IPS-NIHi7 (cell line): Measurements from ENCODE around the gene VPS33A.
A peak's percentile ranks its signal among the peaks of the same experiment; 100 is the strongest.
"Not testable (repeated sequence)": the region's sequence is repeated elsewhere in the genome, so short reads cannot be mapped to it uniquely, and the experiment has no call there.

Experiments used
- DNase-seq: peaks from one replicate; pipeline ENCODE4 v3.0.0; 2012; ENCODE audit warnings: mixed read lengths; ENCODE audit errors: extremely low spot score

The VPS33A gene

GRCh38 chr12:122266230-122266901 lies at the start of gene VPS33A:
VPS33A (minus strand) TSS chr12:122266494; CDS start chr12:122266408, 86 bp downstream.
- peak; percentile 98 for DNase-seq

DNA sequence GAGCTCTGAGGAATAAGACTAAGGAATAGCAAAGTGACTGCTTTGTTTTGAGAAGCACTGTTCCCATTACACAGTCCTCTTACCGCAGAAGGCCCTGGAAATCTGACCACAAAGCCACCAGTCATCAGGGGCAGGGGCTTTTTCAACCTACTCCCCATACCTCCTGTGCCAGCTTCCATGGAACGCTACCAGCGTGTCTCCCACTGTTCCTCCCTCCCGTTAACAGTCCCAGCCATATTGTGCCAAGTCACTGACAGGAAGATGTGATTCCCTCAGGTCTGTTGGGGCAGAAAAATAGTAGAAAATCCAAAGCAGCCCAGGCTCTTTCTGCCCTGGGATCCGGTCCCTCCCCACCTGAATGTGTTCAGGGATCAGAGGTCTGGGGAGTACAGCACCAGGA lies 46.6 kb upstream of the VPS33A start:
- no peak for DNase-seq

- DNase-seq: no peak
These were observed 45.4 kb upstream of the VPS33A start for GRCh38 chr12:122311696-122312095.

DNA sequence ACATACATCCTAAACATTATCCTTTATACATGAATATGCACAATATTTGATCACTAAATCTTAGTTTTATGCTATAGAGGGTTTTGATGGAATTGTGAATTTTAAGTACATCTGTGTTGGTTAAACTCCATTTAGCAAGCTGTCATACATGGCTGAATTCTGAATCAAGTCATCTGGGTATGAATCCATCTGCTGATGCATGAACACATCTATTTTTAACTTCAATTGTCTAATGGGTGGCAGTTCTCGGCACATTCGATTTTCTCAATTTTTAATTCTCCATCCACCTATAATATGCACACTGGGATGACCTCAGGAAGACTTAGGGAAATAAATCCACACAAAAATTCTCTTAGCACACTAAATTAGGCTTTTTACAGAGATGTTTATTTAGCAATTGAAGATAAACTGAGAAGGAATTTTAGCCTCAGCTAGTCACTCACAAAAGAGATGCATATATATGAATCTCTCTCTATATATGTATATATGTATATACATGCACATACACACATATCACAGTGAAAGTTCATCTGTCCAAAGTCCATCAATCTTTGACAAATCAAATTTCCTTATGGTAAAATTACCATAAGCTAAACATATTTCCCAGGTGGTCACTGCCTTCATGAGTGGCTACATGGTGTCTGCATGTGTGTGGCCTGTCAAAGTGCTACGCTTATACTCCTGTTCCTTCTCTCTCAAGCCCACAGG lies 44.5 kb upstream of the VPS33A start:
- DNase-seq: no peak

GRCh38 chr12:122309564-122310121 lies 43.3 kb upstream of the VPS33A start:
- no peak for DNase-seq

GRCh38 chr12:122308811-122309210 lies 42.5 kb upstream of the VPS33A start:
- DNase-seq: no peak

GRCh38 chr12:122306407-122306806 lies 40.1 kb upstream of the VPS33A start:
- DNase-seq: peak; percentile 68

GRCh38 chr12:122304924-122305323 lies 38.6 kb upstream of the VPS33A start:
- no peak for DNase-seq

GRCh38 chr12:122303068-122303467 lies 36.8 kb upstream of the VPS33A start:
- no peak for DNase-seq

DNA sequence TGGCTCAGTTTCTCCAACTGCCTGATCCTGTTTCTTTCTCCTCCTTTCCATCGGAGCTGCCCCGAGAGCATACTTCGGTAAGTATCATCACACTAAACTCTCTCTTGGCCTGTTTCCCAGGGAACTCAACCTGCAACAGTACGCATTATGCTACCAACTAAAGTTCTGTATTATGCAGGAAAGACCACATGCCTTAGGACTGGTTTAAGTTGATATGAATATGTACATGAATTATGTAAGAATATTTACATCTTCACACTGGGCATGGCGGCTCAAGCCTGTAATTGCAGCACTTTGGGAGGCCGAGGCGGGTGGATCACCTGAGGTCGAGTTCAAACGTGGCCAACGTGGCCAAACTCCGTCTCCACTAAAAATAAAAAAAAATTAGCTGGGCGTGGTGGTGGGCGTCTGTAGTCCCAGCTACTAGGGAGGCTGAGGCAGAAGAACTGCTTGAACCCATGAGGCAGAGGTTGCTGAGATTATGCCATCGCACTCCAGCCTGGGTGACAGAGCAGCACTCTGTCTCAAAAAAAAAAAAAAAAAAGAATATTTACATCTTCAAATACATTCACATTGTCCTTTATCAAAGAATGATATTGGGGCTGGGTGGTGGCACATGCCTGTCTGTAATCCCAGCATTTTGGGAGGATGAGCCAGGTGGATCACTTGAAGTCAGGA lies 31.9 kb upstream of the VPS33A start:
- no peak for DNase-seq

DNA sequence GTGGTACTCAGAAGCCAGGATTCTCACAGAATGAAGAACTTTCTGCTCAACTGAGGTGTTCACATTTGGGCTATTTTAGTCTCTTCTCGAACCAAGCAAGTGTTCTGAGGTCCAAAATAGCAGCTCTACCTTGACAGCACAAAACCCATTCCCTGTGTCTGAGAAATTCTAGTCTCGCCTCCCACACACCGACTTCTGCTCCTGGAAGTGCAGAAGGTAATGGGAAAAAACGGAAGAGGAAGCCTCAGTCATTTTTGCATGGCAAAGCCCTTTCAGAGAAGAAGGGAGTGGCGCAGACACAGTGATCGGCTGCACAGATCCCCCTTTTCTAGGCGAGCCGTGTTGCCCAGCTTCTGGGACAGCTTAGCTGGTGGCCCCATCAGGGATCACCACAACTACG lies 31.2 kb upstream of the VPS33A start:
- no peak for DNase-seq

DNA sequence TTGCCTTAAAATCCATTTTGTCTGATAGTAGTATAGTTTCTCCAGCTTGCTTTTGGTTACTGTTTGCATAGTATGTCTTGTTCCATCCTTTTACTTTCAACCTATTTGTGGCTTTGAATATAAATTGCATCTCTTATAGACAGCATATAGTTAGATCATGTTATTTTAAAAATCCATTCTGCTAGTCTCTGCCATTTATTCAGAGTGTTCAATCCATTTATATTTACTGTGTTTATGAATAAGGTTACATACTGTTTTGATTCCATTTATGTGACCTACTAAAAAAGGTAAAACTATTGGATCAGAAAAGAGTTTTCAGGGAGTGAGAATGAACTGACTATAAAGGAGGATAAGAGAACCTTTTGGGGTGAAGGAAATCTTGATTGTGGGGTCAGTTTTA lies 29.6 kb upstream of the VPS33A start:
- DNase-seq: no peak

DNA sequence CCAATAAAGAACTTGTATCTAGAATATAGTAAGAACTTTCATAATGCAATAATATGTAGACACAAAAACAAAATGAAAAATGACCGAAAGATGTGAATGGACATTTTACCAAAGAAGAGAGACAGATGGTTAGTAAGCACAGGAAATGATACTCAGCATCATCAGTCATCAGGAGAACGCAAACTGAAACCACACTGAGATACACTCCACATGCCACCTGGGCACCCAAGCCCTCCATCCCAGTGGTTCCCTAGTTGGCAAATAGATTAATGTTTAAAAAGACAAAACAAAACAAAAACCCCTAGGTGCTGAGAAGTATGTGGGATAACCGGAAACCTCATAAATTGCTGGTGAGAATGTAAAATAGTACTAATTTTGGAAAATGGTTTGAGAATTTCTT lies 26.8 kb upstream of the VPS33A start:
- DNase-seq: no peak

- no peak for DNase-seq
These were observed 25.1 kb upstream of the VPS33A start for GRCh38 chr12:122291431-122291830.

DNA sequence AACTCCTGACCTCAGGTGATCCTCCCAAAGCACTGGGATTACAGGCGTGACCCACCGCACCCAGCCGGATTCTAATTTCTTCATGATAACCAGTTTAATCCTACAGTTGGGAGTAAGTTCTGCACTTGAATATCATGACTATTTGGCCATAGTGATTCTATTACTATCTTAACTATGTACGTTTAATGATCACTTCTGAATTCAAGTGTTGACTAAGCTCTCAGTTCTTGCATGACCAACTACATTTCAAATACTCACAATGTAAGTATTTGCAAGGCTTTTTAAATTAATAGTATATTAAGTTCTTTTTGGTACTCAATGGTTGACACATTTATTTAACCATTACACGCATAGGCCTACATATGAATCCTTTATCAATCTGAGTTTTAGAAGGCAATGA lies 17.4 kb upstream of the VPS33A start:
- DNase-seq: no peak

- DNase-seq: no peak
These were observed 15.8 kb upstream of the VPS33A start for GRCh38 chr12:122282061-122282460.

- DNase-seq: no peak
These were observed 9.9 kb upstream of the VPS33A start for GRCh38 chr12:122276242-122276641.

- DNase-seq: no peak
These were observed 9.2 kb upstream of the VPS33A start for GRCh38 chr12:122275459-122275858.

- peak; percentile 45 for DNase-seq
These were observed 436 bp downstream of the VPS33A start for GRCh38 chr12:122265886-122266229.

GRCh38 chr12:122265476-122265875 lies 818 bp downstream of the VPS33A start:
- no peak for DNase-seq

DNA sequence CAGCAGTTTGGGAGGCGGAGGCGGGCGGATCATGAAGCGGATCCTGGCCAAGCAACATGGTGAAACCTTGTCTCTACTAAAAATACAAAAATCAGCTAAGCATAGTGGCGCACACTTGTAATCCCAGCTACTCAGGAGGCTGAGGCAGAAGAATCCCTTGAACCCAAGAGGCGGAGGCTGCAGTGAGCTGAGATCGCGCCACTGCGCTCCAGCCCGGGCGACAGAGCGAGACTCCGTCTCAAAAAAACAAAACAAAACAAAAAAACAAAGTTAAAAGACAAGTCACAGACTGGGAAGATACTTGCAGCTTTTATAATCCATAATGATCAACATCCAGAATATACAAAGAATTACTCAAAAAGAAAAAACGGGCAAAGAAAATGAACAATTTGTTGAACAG lies 5.6 kb downstream of the VPS33A start:
- not testable (repeated sequence) for DNase-seq

DNA sequence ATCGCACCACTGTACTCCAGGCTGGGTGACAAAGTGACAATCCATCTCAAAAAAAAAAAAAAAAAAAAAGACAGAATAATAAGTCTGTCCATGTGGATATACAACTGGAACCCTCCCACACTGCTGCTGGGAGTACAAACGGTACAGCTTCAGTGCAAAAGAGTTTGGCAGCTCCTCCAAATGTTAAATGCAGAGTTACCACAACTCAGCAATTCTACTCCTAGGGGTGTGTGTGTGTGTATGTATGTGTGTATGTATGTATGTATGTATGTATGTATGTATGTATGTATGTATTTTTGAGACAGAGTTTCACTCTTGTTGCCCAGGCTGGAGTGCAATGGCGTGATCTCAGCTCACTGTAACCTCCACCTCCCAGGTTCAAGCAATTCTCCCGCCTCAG lies 7.4 kb downstream of the VPS33A start:
- not testable (repeated sequence) for DNase-seq

- DNase-seq: not testable (repeated sequence)
These were observed 7.8 kb downstream of the VPS33A start for GRCh38 chr12:122258462-122258861.
